Measurements from ENCODE around the gene ZNF275.

DNA sequence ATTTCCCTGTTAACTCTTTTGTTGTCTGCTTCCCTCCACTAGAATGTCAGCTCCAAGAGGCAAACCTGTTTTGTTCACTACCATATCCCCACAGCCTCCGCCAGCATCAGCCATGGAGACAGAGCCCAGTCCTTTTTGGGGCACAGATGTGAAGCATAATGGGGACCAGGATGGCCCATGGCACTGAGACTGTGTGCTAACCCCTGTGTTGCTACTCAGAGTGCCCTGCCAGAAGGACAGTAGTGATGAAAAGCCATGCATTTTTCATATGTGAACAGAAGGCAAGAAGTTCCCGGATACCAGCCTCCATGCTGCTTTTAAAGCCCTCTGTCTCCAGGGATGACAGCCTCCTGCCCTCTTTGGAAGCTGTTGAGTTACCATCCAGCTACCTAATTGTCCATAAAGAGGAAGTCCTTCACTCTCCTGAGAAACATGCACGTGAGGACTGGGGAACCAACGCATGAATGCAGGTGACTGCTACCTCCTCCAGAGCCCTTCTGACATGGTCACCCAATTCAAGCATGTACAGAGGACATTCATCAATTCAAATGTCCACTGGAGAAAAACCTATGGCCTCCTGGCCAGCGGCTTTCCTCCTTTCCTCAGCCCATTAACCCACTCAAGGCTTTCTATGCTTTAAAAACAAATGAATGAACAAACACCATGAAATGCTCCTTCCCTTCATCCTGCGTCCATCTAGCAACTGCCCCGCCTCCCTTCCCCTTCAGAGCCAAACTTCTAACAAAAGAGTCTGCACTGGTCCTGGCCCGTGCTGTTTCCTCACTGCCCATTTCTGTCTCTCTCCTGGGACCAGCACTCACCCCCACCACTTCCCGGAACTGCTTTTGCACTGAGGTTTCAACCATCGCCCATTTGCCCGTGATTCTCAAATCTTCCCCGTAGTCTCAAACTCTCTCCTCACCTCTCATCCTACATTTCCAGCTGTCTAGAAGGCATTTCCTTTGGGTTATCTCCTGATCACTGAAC is 30.4 kb upstream of the ZNF275 start:
- TF ChIP-seq, protein P1, sequence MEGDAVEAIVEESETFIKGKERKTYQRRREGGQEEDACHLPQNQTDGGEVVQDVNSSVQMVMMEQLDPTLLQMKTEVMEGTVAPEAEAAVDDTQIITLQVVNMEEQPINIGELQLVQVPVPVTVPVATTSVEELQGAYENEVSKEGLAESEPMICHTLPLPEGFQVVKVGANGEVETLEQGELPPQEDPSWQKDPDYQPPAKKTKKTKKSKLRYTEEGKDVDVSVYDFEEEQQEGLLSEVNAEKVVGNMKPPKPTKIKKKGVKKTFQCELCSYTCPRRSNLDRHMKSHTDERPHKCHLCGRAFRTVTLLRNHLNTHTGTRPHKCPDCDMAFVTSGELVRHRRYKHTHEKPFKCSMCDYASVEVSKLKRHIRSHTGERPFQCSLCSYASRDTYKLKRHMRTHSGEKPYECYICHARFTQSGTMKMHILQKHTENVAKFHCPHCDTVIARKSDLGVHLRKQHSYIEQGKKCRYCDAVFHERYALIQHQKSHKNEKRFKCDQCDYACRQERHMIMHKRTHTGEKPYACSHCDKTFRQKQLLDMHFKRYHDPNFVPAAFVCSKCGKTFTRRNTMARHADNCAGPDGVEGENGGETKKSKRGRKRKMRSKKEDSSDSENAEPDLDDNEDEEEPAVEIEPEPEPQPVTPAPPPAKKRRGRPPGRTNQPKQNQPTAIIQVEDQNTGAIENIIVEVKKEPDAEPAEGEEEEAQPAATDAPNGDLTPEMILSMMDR (IDR thresholded peaks at IDR 0.05): no peak
- TF ChIP-seq POLR2A (IDR thresholded peaks at IDR 0.05): no peak
